ENCODE results near the gene VAPB. TPM values are rescaled to one million over a fixed set of nuclear protein-coding genes. Genes with fewer than 3 reads are reported as not detected.

The VAPB gene
- total RNA-seq, 2 donors from 2014 or later, result 20.2 to 21.8 TPM

DNA sequence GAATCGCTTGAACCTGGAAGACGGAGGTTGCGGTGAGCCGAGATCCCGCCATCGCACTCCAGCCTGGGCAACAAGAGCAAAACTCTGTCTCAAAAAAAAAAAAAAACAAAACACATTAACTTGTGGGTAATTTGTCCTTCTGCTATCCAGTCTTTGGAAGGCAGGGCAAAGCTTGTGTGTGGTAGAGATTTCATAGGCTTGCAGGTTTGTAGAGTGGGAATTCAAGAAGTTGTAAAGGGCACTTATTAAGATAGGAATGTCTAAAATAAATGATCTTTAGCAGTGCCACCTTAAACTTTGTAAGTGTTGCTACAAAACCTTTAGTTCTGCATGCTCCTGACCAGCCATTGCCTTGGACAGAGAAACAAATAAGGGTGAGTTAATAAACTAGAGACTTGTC lies 8.4 kb downstream of the VAPB start:
- H3K27ac ChIP-seq, result no peak overlapping the region
- peaks cover 0 to 38% of the 10 kb centered on the region in 2 donors for H3K4me1 ChIP-seq
- no peaks in the 10 kb centered on the region for H3K27me3 ChIP-seq
- no peaks in the 10 kb centered on the region for H3K36me3 ChIP-seq
- no peak overlapping the region for H3K4me3 ChIP-seq
- TF ChIP-seq, protein P1, sequence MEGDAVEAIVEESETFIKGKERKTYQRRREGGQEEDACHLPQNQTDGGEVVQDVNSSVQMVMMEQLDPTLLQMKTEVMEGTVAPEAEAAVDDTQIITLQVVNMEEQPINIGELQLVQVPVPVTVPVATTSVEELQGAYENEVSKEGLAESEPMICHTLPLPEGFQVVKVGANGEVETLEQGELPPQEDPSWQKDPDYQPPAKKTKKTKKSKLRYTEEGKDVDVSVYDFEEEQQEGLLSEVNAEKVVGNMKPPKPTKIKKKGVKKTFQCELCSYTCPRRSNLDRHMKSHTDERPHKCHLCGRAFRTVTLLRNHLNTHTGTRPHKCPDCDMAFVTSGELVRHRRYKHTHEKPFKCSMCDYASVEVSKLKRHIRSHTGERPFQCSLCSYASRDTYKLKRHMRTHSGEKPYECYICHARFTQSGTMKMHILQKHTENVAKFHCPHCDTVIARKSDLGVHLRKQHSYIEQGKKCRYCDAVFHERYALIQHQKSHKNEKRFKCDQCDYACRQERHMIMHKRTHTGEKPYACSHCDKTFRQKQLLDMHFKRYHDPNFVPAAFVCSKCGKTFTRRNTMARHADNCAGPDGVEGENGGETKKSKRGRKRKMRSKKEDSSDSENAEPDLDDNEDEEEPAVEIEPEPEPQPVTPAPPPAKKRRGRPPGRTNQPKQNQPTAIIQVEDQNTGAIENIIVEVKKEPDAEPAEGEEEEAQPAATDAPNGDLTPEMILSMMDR (IDR thresholded peaks at IDR 0.05), result no peak
- H3K9me3 ChIP-seq, result no peaks in the 10 kb centered on the region
- DNase-seq (ENCODE audit: low spot score), result no peak

DNA sequence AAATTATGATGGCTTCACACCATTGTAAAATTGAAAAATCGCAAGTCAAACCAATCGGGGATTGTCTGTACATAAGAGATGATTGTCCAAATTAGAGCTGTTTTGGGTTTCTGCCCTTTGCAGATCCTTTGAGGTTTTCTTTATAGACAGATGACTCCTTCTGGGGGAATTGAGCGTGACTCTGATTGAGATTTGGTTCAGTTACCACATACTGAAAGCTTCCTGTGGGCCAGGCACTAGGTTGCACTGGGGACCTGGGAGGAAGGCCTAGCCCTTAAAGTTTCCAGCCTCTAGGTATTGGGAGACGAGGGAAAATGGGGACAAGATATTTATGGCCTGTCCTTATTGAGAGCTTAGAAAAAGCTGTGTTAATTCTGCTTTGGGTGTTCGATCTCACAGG lies 9.2 kb downstream of the VAPB start:
- H3K27ac ChIP-seq, result no peak overlapping the region
- peaks cover 0 to 30% of the 10 kb centered on the region in 2 donors for H3K4me1 ChIP-seq

DNA sequence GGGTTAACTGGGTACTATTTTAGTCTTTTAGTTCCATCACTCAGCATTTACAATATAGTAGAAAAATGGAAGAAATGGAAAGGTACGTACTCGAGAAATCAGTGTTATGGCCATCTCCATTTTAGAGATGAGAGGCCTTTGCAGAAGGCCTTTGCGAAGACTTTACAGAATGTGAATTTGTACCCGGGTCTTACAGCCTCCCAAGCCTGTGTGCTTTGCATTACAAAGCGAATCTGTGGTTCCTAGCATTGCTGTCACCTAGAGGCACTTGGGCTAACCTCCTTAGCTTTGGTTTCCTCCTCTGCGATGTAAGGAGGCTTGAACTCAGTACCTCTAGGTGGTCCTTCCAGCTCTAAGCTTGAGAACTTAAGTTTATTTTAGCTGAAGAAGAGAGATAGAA lies 10.9 kb downstream of the VAPB start:
- peaks cover 0 to 30% of the 10 kb centered on the region in 2 donors for H3K4me1 ChIP-seq
- TF ChIP-seq, protein P1 (IDR thresholded peaks at IDR 0.05), result no peak

More for the DNA sequence above, 9.2 kb downstream of the VAPB start:
- Histone ChIP-seq H3K36me3 (no peaks in the 10 kb centered on the region), H3K9me3 (no peaks in the 10 kb centered on the region), H3K4me3 (no peak overlapping the region), H3K27me3 (no peaks in the 10 kb centered on the region)
- no peak for DNase-seq (ENCODE audit: low spot score)
- TF ChIP-seq, protein P1 (IDR thresholded peaks at IDR 0.05), result no peak

DNA sequence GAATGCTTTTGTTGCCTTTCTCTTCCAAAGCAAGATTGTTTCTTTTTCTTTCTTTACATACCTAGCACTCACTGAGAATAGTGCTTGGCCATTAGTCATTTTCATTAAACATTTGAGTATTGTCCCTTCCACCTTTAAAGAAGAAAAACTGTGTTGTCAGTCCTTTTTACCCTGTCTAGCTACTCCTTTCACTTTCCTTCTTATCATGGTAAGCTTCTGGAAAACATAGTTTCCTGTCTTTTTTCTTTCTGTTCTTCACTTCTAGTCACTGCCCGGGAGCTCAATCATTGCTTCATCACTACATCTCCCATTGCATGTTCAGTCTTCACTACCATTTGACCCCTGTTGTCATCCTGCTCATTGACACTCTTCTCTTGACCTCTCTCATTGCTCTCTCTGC lies 12.1 kb downstream of the VAPB start:
- Histone ChIP-seq H3K36me3 (no peaks in the 10 kb centered on the region), H3K9me3 (no peaks in the 10 kb centered on the region), H3K4me3 (no peak overlapping the region), H3K4me1 (peaks cover 0 to 35% of the 10 kb centered on the region in 2 donors), H3K27me3 (no peaks in the 10 kb centered on the region), H3K27ac (no peak overlapping the region)
- no peak for DNase-seq (ENCODE audit: low spot score)
- TF ChIP-seq, protein P1 (IDR thresholded peaks at IDR 0.05), result no peak

More for the DNA sequence above, 10.9 kb downstream of the VAPB start:
- no peak for DNase-seq (ENCODE audit: low spot score)
- H3K36me3 ChIP-seq, result no peaks in the 10 kb centered on the region
- H3K9me3 ChIP-seq, result no peaks in the 10 kb centered on the region
- no peak overlapping the region for H3K4me3 ChIP-seq
- no peak overlapping the region for H3K27ac ChIP-seq
- no peaks in the 10 kb centered on the region for H3K27me3 ChIP-seq

DNA sequence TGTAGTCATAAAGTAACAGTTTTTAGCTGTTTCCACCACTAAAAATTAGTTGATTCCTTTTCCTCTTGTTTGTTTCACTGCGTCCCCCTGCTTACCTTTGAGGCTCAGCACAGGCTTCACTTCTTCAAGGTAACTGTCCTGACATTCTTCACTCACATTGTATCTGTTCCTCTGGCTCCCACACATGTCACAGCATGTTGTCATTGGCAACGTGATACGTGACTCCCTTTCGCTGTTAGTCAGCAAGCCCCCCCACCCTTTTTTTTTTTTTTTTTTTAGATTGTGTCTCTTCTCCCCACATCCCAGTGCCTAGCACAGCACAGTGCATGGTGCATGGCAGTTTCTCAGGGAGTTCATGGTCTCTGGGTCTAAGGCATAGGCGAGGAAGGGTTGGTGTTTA lies 13.3 kb downstream of the VAPB start:
- H3K36me3 ChIP-seq, result no peaks in the 10 kb centered on the region
- peaks cover 0 to 47% of the 10 kb centered on the region in 2 donors for H3K4me1 ChIP-seq
- DNase-seq (ENCODE audit: low spot score), result no peak
- no peaks in the 10 kb centered on the region for H3K27me3 ChIP-seq
- no peaks in the 10 kb centered on the region for H3K9me3 ChIP-seq
- H3K4me3 ChIP-seq, result no peak overlapping the region
- TF ChIP-seq, protein P1 (IDR thresholded peaks at IDR 0.05), result no peak
- H3K27ac ChIP-seq, result no peak overlapping the region

DNA sequence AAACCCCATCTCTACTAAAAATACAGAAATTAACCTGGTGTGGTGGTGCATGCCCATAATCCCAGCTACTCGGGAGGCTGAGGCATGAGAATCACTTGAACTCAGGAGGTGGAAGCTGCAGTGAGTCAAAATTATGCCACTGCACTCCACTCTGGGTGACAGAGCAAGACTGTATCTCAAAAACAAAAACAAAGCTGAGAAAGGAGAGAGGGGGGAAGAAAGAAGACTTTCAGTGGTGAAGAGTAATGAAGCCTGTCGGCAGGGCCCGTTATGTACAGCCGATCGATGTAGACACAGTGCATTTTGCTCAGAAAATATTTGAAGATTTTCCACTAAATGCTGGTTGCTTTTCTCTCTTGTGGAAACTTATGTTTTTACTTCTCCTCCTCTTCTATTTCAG lies 13.8 kb downstream of the VAPB start:
- H3K36me3 ChIP-seq, result no peaks in the 10 kb centered on the region
- H3K27me3 ChIP-seq, result no peaks in the 10 kb centered on the region
- H3K4me3 ChIP-seq, result no peak overlapping the region
- peaks cover 0 to 49% of the 10 kb centered on the region in 2 donors for H3K4me1 ChIP-seq
- no peaks in the 10 kb centered on the region for H3K9me3 ChIP-seq
- H3K27ac ChIP-seq, result no peak overlapping the region
- TF ChIP-seq, protein P1 (IDR thresholded peaks at IDR 0.05), result no peak
- DNase-seq (ENCODE audit: low spot score), result no peak

Measured in right atrium auricular region (tissue), 2 donors.